Progenitor cell of endocrine pancreas (in vitro differentiated cells): ENCODE data around the gene PAFAH1B2. TPM values are rescaled to one million over a fixed set of nuclear protein-coding genes. Genes with fewer than 3 reads are reported as not detected.

Experiments used
- DNase-seq: peaks from one replicate; pipeline ENCODE4 v3.0.0; 2021; ENCODE audit warnings: low spot score; ENCODE audit not compliant: unreplicated experiment
- H3K27ac Mint-ChIP-seq: 2 replicates; pipeline ENCODE4 v1.8.0; 2021; ENCODE audit warnings: mild to moderate bottlenecking, moderate library complexity, mixed read lengths
- H3K27me3 Mint-ChIP-seq: 2 replicates; pipeline ENCODE4 v1.8.0; 2021; ENCODE audit warnings: mixed read lengths
- H3K36me3 Mint-ChIP-seq: 2 replicates; pipeline ENCODE4 v1.8.0; 2022; ENCODE audit warnings: mixed read lengths; ENCODE audit not compliant: insufficient read depth
- H3K4me1 Mint-ChIP-seq: 2 replicates; pipeline ENCODE4 v1.8.0; 2021; ENCODE audit warnings: low read depth, mixed read lengths
- H3K4me3 Mint-ChIP-seq: 2 replicates; pipeline ENCODE4 v1.8.0; 2021; ENCODE audit warnings: low read depth, mild to moderate bottlenecking, moderate library complexity, mixed read lengths
- H3K9me3 Mint-ChIP-seq: 2 replicates; pipeline ENCODE4 v1.8.0; 2021; ENCODE audit warnings: low read depth, mixed read lengths
- CTCF ChIP-seq: fragments of 200-600 bp; sonication (generic); IDR thresholded peaks from one replicate; pipeline ENCODE4 v1.5.0; 2021; ENCODE audit warnings: antibody characterized with exemption, mild to moderate bottlenecking; ENCODE audit not compliant: unreplicated experiment
- total RNA-seq: library from RNA; stranded (reverse); gene quantifications from 2 replicates; pipeline ENCODE4 v1.2.1, GENCODE V29; 2021

The PAFAH1B2 gene
- total RNA-seq, 1 donor from 2014 or later, result 121 TPM

DNA sequence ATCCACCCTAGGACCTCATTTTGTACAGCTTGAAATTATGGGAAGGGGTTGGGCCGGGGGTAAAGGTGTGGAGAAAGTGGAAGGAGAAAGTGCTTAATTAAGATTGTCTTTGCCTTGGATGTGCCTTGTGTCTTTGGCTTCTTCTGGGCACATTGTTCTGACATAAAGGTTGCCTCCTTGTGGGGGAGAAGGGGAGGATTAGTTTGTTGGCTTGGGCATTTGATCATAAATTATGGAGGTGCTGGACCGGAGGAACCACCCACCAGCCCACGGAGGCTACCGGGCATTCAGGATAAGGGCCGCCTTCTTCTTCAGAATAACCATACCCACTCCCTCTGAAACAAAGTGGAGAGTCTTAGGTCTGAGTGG, 1.3 kb downstream of the PAFAH1B2 start:
- peak overlapping the region; percentile 99 for H3K27ac Mint-ChIP-seq
- H3K27me3 Mint-ChIP-seq, result peaks cover 10% of the 10 kb centered on the region
- TF ChIP-seq CTCF, result no peak
- H3K4me1 Mint-ChIP-seq, result peaks cover 29% of the 10 kb centered on the region
- peak overlapping the region; percentile 99 for H3K4me3 Mint-ChIP-seq
- no peak for DNase-seq
- H3K36me3 Mint-ChIP-seq, result peaks cover 10% of the 10 kb centered on the region
- H3K9me3 Mint-ChIP-seq, result no peaks in the 10 kb centered on the region

DNA sequence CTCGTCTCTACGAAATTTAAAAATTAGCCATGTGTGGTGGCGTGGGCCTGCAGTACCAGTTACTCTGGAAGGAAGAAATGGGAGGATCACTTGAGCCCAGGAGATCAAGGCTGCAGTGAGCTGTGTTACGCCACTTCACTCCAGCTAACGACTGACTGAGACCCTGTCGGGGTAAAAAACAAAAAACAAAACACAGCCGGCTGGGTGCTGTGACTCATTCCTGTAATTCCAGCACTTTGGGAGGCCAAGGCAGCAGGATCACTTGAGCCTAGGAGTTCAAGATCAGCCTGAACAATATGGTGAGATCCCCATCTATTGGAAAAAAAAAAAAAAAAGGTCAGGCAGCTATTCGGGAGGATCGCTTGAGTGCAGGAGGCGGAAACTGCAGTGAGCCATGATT, 2.4 kb downstream of the PAFAH1B2 start:
- peak overlapping the region; percentile 99 for H3K4me3 Mint-ChIP-seq
- H3K36me3 Mint-ChIP-seq, result peaks cover 12% of the 10 kb centered on the region
- no peaks in the 10 kb centered on the region for H3K9me3 Mint-ChIP-seq
- peaks cover 7% of the 10 kb centered on the region for H3K27me3 Mint-ChIP-seq
- H3K4me1 Mint-ChIP-seq, result peaks cover 28% of the 10 kb centered on the region
- TF ChIP-seq CTCF, result no peak
- H3K27ac Mint-ChIP-seq, result peak overlapping the region; percentile 37
- no peak for DNase-seq

DNA sequence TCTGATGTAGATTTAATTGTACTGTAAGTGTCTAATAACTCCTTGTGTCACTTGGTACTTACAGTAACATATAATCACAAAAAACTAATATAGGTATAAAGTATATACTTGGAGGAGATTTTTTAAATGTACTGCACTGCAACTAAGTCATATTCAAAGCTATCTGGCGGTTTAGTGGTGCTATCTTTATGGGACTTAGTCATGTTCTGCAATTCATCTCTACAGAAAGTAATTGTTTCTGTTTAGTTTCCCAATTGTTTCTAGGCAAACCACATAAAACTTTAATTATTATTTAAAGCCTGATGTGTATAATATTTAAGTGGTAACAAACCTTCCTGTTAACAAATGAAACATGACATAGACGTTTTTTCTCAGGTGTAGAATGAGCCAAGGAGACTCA, 8.0 kb downstream of the PAFAH1B2 start:
- no peak overlapping the region for H3K27ac Mint-ChIP-seq
- no peak for DNase-seq
- H3K27me3 Mint-ChIP-seq, result no peaks in the 10 kb centered on the region
- TF ChIP-seq CTCF, result no peak
- H3K36me3 Mint-ChIP-seq, result peaks cover 15% of the 10 kb centered on the region
- peaks cover 7% of the 10 kb centered on the region for H3K4me1 Mint-ChIP-seq
- H3K9me3 Mint-ChIP-seq, result no peaks in the 10 kb centered on the region
- H3K4me3 Mint-ChIP-seq, result no peak overlapping the region

- no peak overlapping the region for H3K4me3 Mint-ChIP-seq
- no peak for TF ChIP-seq CTCF
Measured at GRCh38 chr11:117154468-117154867, 10.4 kb downstream of the PAFAH1B2 start.

GRCh38 chr11:117157507-117157906, 13.4 kb downstream of the PAFAH1B2 start:
- Mint-ChIP-seq H3K27ac (no peak overlapping the region), H3K27me3 (no peaks in the 10 kb centered on the region), H3K36me3 (peaks cover 13% of the 10 kb centered on the region), H3K4me1 (peaks cover 9% of the 10 kb centered on the region), H3K4me3 (no peak overlapping the region), H3K9me3 (no peaks in the 10 kb centered on the region)
- no peak for DNase-seq
- no peak for TF ChIP-seq CTCF

More at GRCh38 chr11:117154468-117154867, 10.4 kb downstream of the PAFAH1B2 start:
- no peak for DNase-seq
- Mint-ChIP-seq H3K36me3 (peaks cover 14% of the 10 kb centered on the region), H3K27ac (no peak overlapping the region), H3K4me1 (peaks cover 4% of the 10 kb centered on the region), H3K9me3 (no peaks in the 10 kb centered on the region), H3K27me3 (no peaks in the 10 kb centered on the region)
